DOHH2 (cell line): Measurements from ENCODE around the gene MED26.
"Not testable (repeated sequence)": the region's sequence is repeated elsewhere in the genome, so short reads cannot be mapped to it uniquely, and the experiment has no call there.

Experiments
- H3F3A ChIP-seq: fragments of 200-600 bp; sonication (generic), shearing (Covaris generic); 2 replicates; pipeline ENCODE4 v1.6.0; 2016; ENCODE audit warnings: antibody characterized with exemption, mild to moderate bottlenecking; ENCODE audit not compliant: control insufficient read depth, insufficient read depth
- H3K27ac ChIP-seq: fragments of 200-600 bp; sonication (generic); 2 replicates; pipeline ENCODE4 v1.5.1; 2014; ENCODE audit warnings: low read depth, mild to moderate bottlenecking, low read length, moderate library complexity
- H3K27me3 ChIP-seq: fragments of 200-600 bp; sonication (generic); 2 replicates; pipeline ENCODE4 v1.6.1; 2014; ENCODE audit warnings: mild to moderate bottlenecking, low read length, mixed read lengths; ENCODE audit not compliant: control insufficient read depth
- H3K36me3 ChIP-seq: fragments of 200-600 bp; sonication (generic); 2 replicates; pipeline ENCODE4 v1.6.1; 2014; ENCODE audit warnings: mild to moderate bottlenecking, low read length, moderate library complexity, mixed read lengths; ENCODE audit not compliant: control insufficient read depth
- H3K4me1 ChIP-seq: fragments of 200-600 bp; sonication (generic); 2 replicates; pipeline ENCODE4 v1.6.1; 2014; ENCODE audit warnings: mild to moderate bottlenecking, low read length, mixed read lengths; ENCODE audit not compliant: control insufficient read depth
- H3K4me2 ChIP-seq: fragments of 200-600 bp; sonication (generic); 2 replicates; pipeline ENCODE4 v1.6.0; 2014; ENCODE audit warnings: mild to moderate bottlenecking, low read length, moderate library complexity
- H3K4me3 ChIP-seq: fragments of 200-600 bp; sonication (generic); 2 replicates; pipeline ENCODE4 v1.5.1; 2014; ENCODE audit warnings: mild to moderate bottlenecking, low read length, mixed read lengths
- H3K79me2 ChIP-seq: fragments of 200-600 bp; sonication (generic); 2 replicates; pipeline ENCODE4 v1.6.1; 2014; ENCODE audit warnings: mild to moderate bottlenecking, low read length, mixed read lengths; ENCODE audit not compliant: control insufficient read depth
- H3K9me2 ChIP-seq: fragments of 200-600 bp; sonication (generic); replicated peaks from 2 replicates; pipeline ENCODE4 v1.6.1; 2014; ENCODE audit warnings: mild to moderate bottlenecking, low read length, mixed read lengths; ENCODE audit not compliant: control insufficient read depth
- H3K9me3 ChIP-seq: fragments of 200-600 bp; sonication (generic); 2 replicates; pipeline ENCODE4 v1.6.1; 2014; ENCODE audit warnings: antibody characterized with exemption, low read length, mixed read lengths; ENCODE audit not compliant: control insufficient read depth, insufficient read depth
- H4K20me1 ChIP-seq: fragments of 200-600 bp; sonication (generic); 2 replicates; pipeline ENCODE4 v1.6.0; 2014; ENCODE audit warnings: low read depth, mild to moderate bottlenecking, antibody characterized with exemption, low read length, moderate library complexity; ENCODE audit not compliant: control insufficient read depth, insufficient read depth
- CTCF ChIP-seq: fragments of 200-600 bp; sonication (generic); IDR thresholded peaks from one replicate; pipeline ENCODE4 v1.5.1; 2014; ENCODE audit warnings: antibody characterized with exemption, mild to moderate bottlenecking, low read depth, low read length; ENCODE audit not compliant: poor library complexity, severe bottlenecking
- EZH2phosphoT487 ChIP-seq: fragments of 200-600 bp; sonication (generic); IDR thresholded peaks from 2 replicates; pipeline ENCODE4 v1.6.1; 2017; ENCODE audit warnings: borderline replicate concordance, mild to moderate bottlenecking, antibody characterized with exemption, low read length, moderate library complexity, mixed read lengths

MED26 gene

GRCh38 chr19:16673231-16673630 is 45.2 kb upstream of the MED26 start:
- Histone ChIP-seq H3F3A (no peaks in the 10 kb centered on the region), H3K36me3 (peaks cover 43% of the 10 kb centered on the region), H3K27me3 (no peaks in the 10 kb centered on the region), H3K4me1 (no peaks in the 10 kb centered on the region), H3K9me2 (no peaks in the 10 kb centered on the region), H3K4me3 (no peak overlapping the region), H3K79me2 (peaks cover 72% of the 10 kb centered on the region), H4K20me1 (no peaks in the 10 kb centered on the region), H3K9me3 (no peaks in the 10 kb centered on the region), H3K27ac (no peak overlapping the region), H3K4me2 (no peak overlapping the region)
- no peak for TF ChIP-seq EZH2phosphoT487
- TF ChIP-seq CTCF, result no peak

GRCh38 chr19:16671652-16672274 is 43.8 kb upstream of the MED26 start:
- no peak overlapping the region for H3K27ac ChIP-seq
- H3K36me3 ChIP-seq, result peaks cover 43% of the 10 kb centered on the region
- H3F3A ChIP-seq, result no peaks in the 10 kb centered on the region
- H3K27me3 ChIP-seq, result no peaks in the 10 kb centered on the region
- no peak overlapping the region for H3K4me2 ChIP-seq
- no peaks in the 10 kb centered on the region for H4K20me1 ChIP-seq
- peaks cover 76% of the 10 kb centered on the region for H3K79me2 ChIP-seq
- no peaks in the 10 kb centered on the region for H3K9me2 ChIP-seq
- no peak for TF ChIP-seq CTCF
- no peaks in the 10 kb centered on the region for H3K4me1 ChIP-seq
- H3K4me3 ChIP-seq, result no peak overlapping the region
- H3K9me3 ChIP-seq, result no peaks in the 10 kb centered on the region

GRCh38 chr19:16670291-16670690 is 42.3 kb upstream of the MED26 start:
- no peak overlapping the region for H3K4me2 ChIP-seq
- TF ChIP-seq EZH2phosphoT487 (no peak), CTCF (no peak)
- peaks cover 81% of the 10 kb centered on the region for H3K79me2 ChIP-seq

GRCh38 chr19:16668702-16669101 is 40.7 kb upstream of the MED26 start:
- H3K9me2 ChIP-seq, H3K27ac ChIP-seq, H3K4me3 ChIP-seq, H3K4me1 ChIP-seq, H4K20me1 ChIP-seq, H3K9me3 ChIP-seq, H3K27me3 ChIP-seq, H3K4me2 ChIP-seq, H3F3A ChIP-seq: not testable (repeated sequence)
- Histone ChIP-seq H3K36me3 (peaks cover 57% of the 10 kb centered on the region), H3K79me2 (peaks cover 87% of the 10 kb centered on the region)

More at GRCh38 chr19:16670291-16670690, 42.3 kb upstream of the MED26 start:
- no peak overlapping the region for H3K4me3 ChIP-seq
- no peaks in the 10 kb centered on the region for H3K9me2 ChIP-seq
- no peaks in the 10 kb centered on the region for H3K9me3 ChIP-seq
- H3K36me3 ChIP-seq, result peaks cover 55% of the 10 kb centered on the region
- no peaks in the 10 kb centered on the region for H4K20me1 ChIP-seq
- H3K27ac ChIP-seq, result no peak overlapping the region
- H3K27me3 ChIP-seq, result no peaks in the 10 kb centered on the region
- H3K4me1 ChIP-seq, result no peaks in the 10 kb centered on the region
- H3F3A ChIP-seq, result no peaks in the 10 kb centered on the region
